IMR-90 (cell line): ENCODE data around the gene CDC45. TPM values are rescaled to one million over a fixed set of nuclear protein-coding genes. Genes with fewer than 3 reads are reported as not detected.

ENCODE experiments used
- ATAC-seq: fragments of 200-7000 bp; cut with Tn5 transposase; 2 replicates; pipeline ENCODE4 v1.9.1; 2020; ENCODE audit warnings: low read depth, mild to moderate bottlenecking, moderate library complexity
- BruUV-seq: library from RNA; stranded (reverse); fragments of 400-500 nt; replicated peaks from 2 replicates; lab custom pipeline; 2021; lab: Mats Ljungman, UMichigan
- CTCF ChIA-PET: fragments of 300-600 bp; formaldehyde crosslinking; extraction: SDS; loops from one replicate; lab custom pipeline; 2021; ENCODE audit warnings: antibody characterized with exemption; lab: Yijun Ruan, JAX
- POLR2A ChIA-PET: fragments of 300-600 bp; sonication (Branson Sonifier 250); formaldehyde crosslinking; loops from one replicate; lab custom pipeline; 2022; ENCODE audit warnings: antibody characterized with exemption; ENCODE audit not compliant: unreplicated experiment; lab: Charles Lee
- DNase-seq: peaks from one replicate; pipeline ENCODE4 v3.0.0; 2013
- H2AFZ ChIP-seq: replicated peaks from 2 replicates; pipeline ENCODE3; 2013; ENCODE audit warnings: low read length, mild to moderate bottlenecking; ENCODE audit not compliant: poor library complexity
- H2AK5ac ChIP-seq: 2 replicates; pipeline ENCODE4 v1.6.1; 2013; ENCODE audit warnings: low read depth, low read length, inconsistent platforms
- H2AK9ac ChIP-seq: replicated peaks from 2 replicates; pipeline ENCODE3; 2013; ENCODE audit warnings: mild to moderate bottlenecking, low read depth, low read length, moderate library complexity; ENCODE audit not compliant: poor library complexity
- H2BK120ac ChIP-seq: 2 replicates; pipeline ENCODE4 v1.6.1; 2013; ENCODE audit warnings: low read depth, low read length, inconsistent platforms
- H2BK15ac ChIP-seq: 3 replicates; pipeline ENCODE4 v1.6.1; 2013; ENCODE audit warnings: low read depth, low read length, inconsistent platforms
- H2BK20ac ChIP-seq: 2 replicates; pipeline ENCODE4 v1.6.1; 2013; ENCODE audit warnings: low read depth, mild to moderate bottlenecking, inconsistent platforms, low read length, moderate library complexity
- H2BK5ac ChIP-seq: 2 replicates; pipeline ENCODE4 v1.6.1; 2013; ENCODE audit warnings: mild to moderate bottlenecking, low read depth, low read length, inconsistent platforms; ENCODE audit not compliant: poor library complexity, severe bottlenecking
- H3K14ac ChIP-seq: replicated peaks from 2 replicates; pipeline ENCODE4 v1.6.1; 2013; ENCODE audit warnings: low read depth, low read length, inconsistent platforms
- H3K18ac ChIP-seq: 2 replicates; pipeline ENCODE4 v1.6.1; 2013; ENCODE audit warnings: low read depth, low read length, control low read depth
- H3K23ac ChIP-seq: 2 replicates; pipeline ENCODE4 v1.6.1; 2013; ENCODE audit warnings: low read depth, low read length, inconsistent platforms
- H3K27ac ChIP-seq: 2 replicates; pipeline ENCODE4 v1.5.1; 2013; ENCODE audit warnings: mild to moderate bottlenecking, control low read depth, low read length; ENCODE audit not compliant: insufficient read depth
- H3K27me3 ChIP-seq: 2 replicates; pipeline ENCODE4 v1.6.1; 2013; ENCODE audit warnings: low read length; ENCODE audit not compliant: control insufficient read depth, insufficient read depth
- H3K36me3 ChIP-seq: 2 replicates; pipeline ENCODE4 v1.6.1; 2013; ENCODE audit warnings: low read length, mixed read lengths; ENCODE audit not compliant: control insufficient read depth, insufficient read depth
- H3K4ac ChIP-seq: 2 replicates; pipeline ENCODE4 v1.6.1; 2013; ENCODE audit warnings: low read depth, low read length, inconsistent platforms
- H3K4me1 ChIP-seq: 2 replicates; pipeline ENCODE4 v1.6.1; 2013; ENCODE audit warnings: low read length, mixed read lengths; ENCODE audit not compliant: control insufficient read depth, insufficient read depth
- H3K4me2 ChIP-seq: 2 replicates; pipeline ENCODE4 v1.6.1; 2013; ENCODE audit warnings: low read depth, mild to moderate bottlenecking, control low read depth, low read length, moderate library complexity
- H3K4me3 ChIP-seq: 2 replicates; pipeline ENCODE4 v1.5.1; 2013; ENCODE audit warnings: low read depth, mild to moderate bottlenecking, control low read depth, low read length, moderate library complexity; ENCODE audit not compliant: insufficient read depth
- H3K56ac ChIP-seq: 2 replicates; pipeline ENCODE4 v1.6.1; 2013; ENCODE audit warnings: low read length, inconsistent platforms; ENCODE audit not compliant: insufficient read depth; ENCODE audit errors: extremely low read depth
- H3K79me1 ChIP-seq, 2 experiments: 2 replicates each; pipeline ENCODE4 v1.6.1; 2013; ENCODE audit warnings: low read length in 2 of 2, inconsistent platforms in 1 of 2, low read depth in 1 of 2
- H3K9ac ChIP-seq: 2 replicates; pipeline ENCODE4 v1.6.1; 2013; ENCODE audit warnings: low read depth, low read length, control low read depth
- H3K9me1 ChIP-seq: 2 replicates; pipeline ENCODE4 v1.6.1; 2013; ENCODE audit warnings: low read length, inconsistent platforms; ENCODE audit not compliant: insufficient read depth
- H3K9me3 ChIP-seq: 2 replicates; pipeline ENCODE4 v1.6.1; 2013; ENCODE audit warnings: low read length; ENCODE audit not compliant: control insufficient read depth, insufficient read depth
- H4K20me1 ChIP-seq: 2 replicates; pipeline ENCODE4 v1.6.1; 2013; ENCODE audit warnings: low read length, inconsistent platforms; ENCODE audit not compliant: insufficient read depth
- H4K5ac ChIP-seq: 2 replicates; pipeline ENCODE4 v1.6.1; 2013; ENCODE audit warnings: mild to moderate bottlenecking, low read depth, low read length, control low read depth
- H4K8ac ChIP-seq, 2 experiments: 2 replicates each; pipeline ENCODE4 v1.6.1; 2013; ENCODE audit warnings: low read depth in 2 of 2, low read length in 2 of 2, control low read depth in 1 of 2, inconsistent platforms in 1 of 2
- H4K91ac ChIP-seq: 2 replicates; pipeline ENCODE4 v1.6.1; 2013; ENCODE audit warnings: low read depth, low read length, inconsistent platforms; ENCODE audit not compliant: insufficient read depth
- BHLHE40 ChIP-seq: fragments of 150-350 bp; IDR thresholded peaks from 2 replicates; pipeline ENCODE4 v1.6.1; 2016; ENCODE audit warnings: mild to moderate bottlenecking, low read depth, low read length
- CEBPB ChIP-seq: IDR thresholded peaks from 2 replicates; pipeline ENCODE4 v1.6.1; 2012; ENCODE audit warnings: low read depth, low read length, improper control_type of control experiment
- CHD1 ChIP-seq: IDR thresholded peaks from 2 replicates; pipeline ENCODE4 v1.6.1; 2012; ENCODE audit warnings: low read depth, low read length, improper control_type of control experiment
- ELK1 ChIP-seq: fragments of 150-350 bp; IDR thresholded peaks from 2 replicates; pipeline ENCODE4 v1.6.1; 2016; ENCODE audit warnings: low read depth, mild to moderate bottlenecking, low read length, moderate library complexity, borderline replicate concordance
- FOS ChIP-seq: fragments of 150-350 bp; IDR thresholded peaks from 2 replicates; pipeline ENCODE4 v1.6.1; 2016; ENCODE audit warnings: low read depth, low read length
- MAFK ChIP-seq: IDR thresholded peaks from 2 replicates; pipeline ENCODE4 v1.6.1; 2012; ENCODE audit warnings: low read depth, low read length, improper control_type of control experiment
- MAZ ChIP-seq: IDR thresholded peaks from 2 replicates; pipeline ENCODE4 v1.6.1; 2012; ENCODE audit warnings: low read depth, mild to moderate bottlenecking, low read length, improper control_type of control experiment, moderate library complexity, borderline replicate concordance
- NFE2L2 ChIP-seq: fragments of 150-350 bp; IDR thresholded peaks from 2 replicates; pipeline ENCODE4 v1.6.1; 2016; ENCODE audit warnings: low read depth, mild to moderate bottlenecking, low read length
- RAD21 ChIP-seq: IDR thresholded peaks from 2 replicates; pipeline ENCODE4 v1.6.1; 2012; ENCODE audit warnings: low read length, improper control_type of control experiment
- RFX5 ChIP-seq: IDR thresholded peaks from 2 replicates; pipeline ENCODE4 v1.8.0; 2012; ENCODE audit warnings: low read depth, mild to moderate bottlenecking, low read length, moderate library complexity
- USF2 ChIP-seq: fragments of 150-350 bp; IDR thresholded peaks from 2 replicates; pipeline ENCODE4 v1.6.1; 2017; ENCODE audit warnings: mild to moderate bottlenecking, antibody characterized with exemption, low read length, low read depth
- WGBS, 2 experiments: methylation state at CpG; one replicate each; pipeline versions ENCODE4 v1.1.5 to v1.1.7; 2013; ENCODE audit warnings: missing lambda C conversion rate in 2 of 2; ENCODE audit not compliant: insufficient read length in 1 of 2; ENCODE audit errors: extremely low coverage in 2 of 2; 5-methylcytosine and 5-hydroxymethylcytosine counted together
- dilution Hi-C: fragments of 300-500 bp; cut with HindIII; formaldehyde crosslinking; loops from one replicate; pipeline ENCODE4 v1.14.3; 2018; ENCODE audit warnings: low sequenced_read_pairs; ENCODE audit not compliant: unreplicated experiment
- in situ Hi-C: fragments of 300-500 bp; cut with MboI; formaldehyde crosslinking; loops from 3 replicates; pipeline ENCODE4 v1.14.3; 2019; ENCODE audit warnings: low sequenced_read_pairs, inconsistent platforms, mixed read lengths
- intact Hi-C: fragments of 100-400 bp; cut with micrococcal nuclease; formaldehyde crosslinking; loops from 2 replicates; pipeline ENCODE4 v1.10.0; 2022
- polyA plus RNA-seq, 3 experiments: library from polyadenylated mRNA; depleted of rRNA; stranded (reverse); fragments of >200 nt; gene quantifications; 2 replicates each; pipeline ENCODE4 v1.2.3, GENCODE V29; 2012; ENCODE audit warnings: low replicate concordance in 1 of 3
- total RNA-seq: library from RNA; depleted of rRNA; stranded (reverse); fragments of >200 nt; gene quantifications from 2 replicates; pipeline ENCODE4 v1.2.3, GENCODE V29; 2012

The CDC45 gene
- total and polyA plus RNA-seq, 2 of the 4 experiments (the other 2 are of a cell fraction), result 22.7 to 44.6 TPM

GRCh38 chr22:19498154-19498865, 18.6 kb downstream of the CDC45 start:
- no peak overlapping the region for H3K23ac ChIP-seq
- H2AK9ac ChIP-seq, result no peak overlapping the region
- dilution Hi-C loops, result no loop called here
- H3K9me3 ChIP-seq, result no peaks in the 10 kb centered on the region
- DNase-seq (no peak), ATAC-seq (no peak)
- no peak overlapping the region for H3K4ac ChIP-seq
- H3K18ac ChIP-seq, result no peak overlapping the region
- intact Hi-C loops, result no loop called here
- POLR2A ChIA-PET, result no interaction called here
- H3K4me3 ChIP-seq, result no peak overlapping the region
- H2AK5ac ChIP-seq, result no peak overlapping the region
- no peak overlapping the region for H3K27ac ChIP-seq
- no peak overlapping the region for H3K56ac ChIP-seq
- H2BK120ac ChIP-seq, result no peak overlapping the region
- no peak overlapping the region for H3K14ac ChIP-seq
- no peak overlapping the region for H4K8ac ChIP-seq
- 80% methylated on average over 1 of the region's 7 CpGs; no CpG with 5 or more reads in 1 of the 2 experiments for WGBS, 2 experiments
- H2BK5ac ChIP-seq, result no peak overlapping the region
- no peaks in the 10 kb centered on the region for H3K27me3 ChIP-seq
- no peak overlapping the region for H2AFZ ChIP-seq
- no TSS peak for BruUV-seq
- in situ Hi-C loops, result no loop called here
- peaks cover 4% of the 10 kb centered on the region; the same call in 1 of the 2 replicates for H3K9me1 ChIP-seq
- peaks cover 3% of the 10 kb centered on the region for H3K4me1 ChIP-seq
- H3K36me3 ChIP-seq, result peaks cover 4% of the 10 kb centered on the region
- H4K5ac ChIP-seq, result no peak overlapping the region
- TF ChIP-seq BHLHE40, result no peak
- no peak for TF ChIP-seq NFE2L2
- no peak for TF ChIP-seq ELK1
- TF ChIP-seq CHD1, result no peak
- no peak for TF ChIP-seq MAZ
- TF ChIP-seq RFX5, result no peak
- no peak for TF ChIP-seq USF2
- TF ChIP-seq MAFK, result no peak
- TF ChIP-seq CEBPB, result no peak
- no peak for TF ChIP-seq RAD21
- no peak for TF ChIP-seq FOS
- no peaks in the 10 kb centered on the region for H3K79me1 ChIP-seq
- no peak overlapping the region for H3K4me2 ChIP-seq
- no peaks in the 10 kb centered on the region for H4K20me1 ChIP-seq
- no peak overlapping the region for H4K91ac ChIP-seq
- CTCF ChIA-PET, result interaction anchor here (1.3 kb wide), 1 partner anchor 132 kb away, joined by 4 read pairs; no protein-coding TSS in a partner anchor
- H3K9ac ChIP-seq, result no peak overlapping the region
- H2BK20ac ChIP-seq, result no peak overlapping the region
- H2BK15ac ChIP-seq, result no peak overlapping the region
